Stimulated activated CD8-positive, alpha-beta memory T cell treated with anti-CD3 and anti-CD28 coated beads, Interleukin-15, amount 100 ng/mL, for 1 hour (primary cell): ENCODE measurements around the gene SH3RF3.

Source experiments
- DNase-seq: peaks from one replicate; pipeline ENCODE4 v3.0.0-alpha.2; 2020; ENCODE audit warnings: low read depth

SH3RF3 gene

GRCh38 chr2:109340381-109340780, 211.4 kb downstream of the SH3RF3 start:
- DNase-seq, result no peak

GRCh38 chr2:109341355-109342255, 212.6 kb downstream of the SH3RF3 start:
- no peak for DNase-seq

GRCh38 chr2:109342256-109342850, 213.3 kb downstream of the SH3RF3 start:
- no peak for DNase-seq

- DNase-seq, result no peak
Observed at GRCh38 chr2:109342930-109343329, 213.9 kb downstream of the SH3RF3 start.

- no peak for DNase-seq
Observed at GRCh38 chr2:109343460-109343859, 214.5 kb downstream of the SH3RF3 start.

- DNase-seq, result no peak
Observed at GRCh38 chr2:109344270-109344805, 215.3 kb downstream of the SH3RF3 start.

GRCh38 chr2:109345091-109345490, 216.1 kb downstream of the SH3RF3 start:
- no peak for DNase-seq

GRCh38 chr2:109345653-109346480, 216.9 kb downstream of the SH3RF3 start:
- no peak for DNase-seq

GRCh38 chr2:109346601-109347228, 217.7 kb downstream of the SH3RF3 start:
- DNase-seq, result no peak

- DNase-seq, result no peak
Observed at GRCh38 chr2:109347626-109348025, 218.6 kb downstream of the SH3RF3 start.

GRCh38 chr2:109348190-109348589, 219.2 kb downstream of the SH3RF3 start:
- DNase-seq, result no peak

- no peak for DNase-seq
Observed at GRCh38 chr2:109348671-109349502, 219.9 kb downstream of the SH3RF3 start.

- DNase-seq, result no peak
Observed at GRCh38 chr2:109349503-109350465, 220.8 kb downstream of the SH3RF3 start.

- no peak for DNase-seq
Observed at GRCh38 chr2:109350526-109350925, 221.5 kb downstream of the SH3RF3 start.

GRCh38 chr2:109351164-109351756, 222.3 kb downstream of the SH3RF3 start:
- DNase-seq, result no peak

- DNase-seq, result no peak
Observed at GRCh38 chr2:109352056-109352897, 223.3 kb downstream of the SH3RF3 start.

GRCh38 chr2:109352898-109353689, 224.1 kb downstream of the SH3RF3 start:
- DNase-seq, result no peak
